ENCODE results near the gene MOG. TPM values are rescaled to one million over a fixed set of nuclear protein-coding genes. Genes with fewer than 3 reads are reported as not detected.
A peak's percentile ranks its signal among the peaks of the same experiment; 100 is the strongest.

MOG gene
- total and polyA plus RNA-seq, 2 experiments from 2014 or later, result 0.55 to 2.5 TPM

- TF ChIP-seq JUNB (IDR thresholded peaks at IDR 0.05; ENCODE audit: unreplicated experiment) (no peak), STAT1 (IDR thresholded peaks at IDR 0.05; ENCODE audit: unreplicated experiment) (no peak), POLR2AphosphoS5 (IDR thresholded peaks at IDR 0.05; ENCODE audit: low read depth) (no peak), ZNF114 (CRISPR knock-in tag; IDR thresholded peaks at IDR 0.05) (no peak), NANOG (IDR thresholded peaks at IDR 0.05; ENCODE audit: borderline replicate concordance) (no peak), ETS1 (IDR thresholded peaks at IDR 0.05) (no peak), CREB1 (CRISPR knock-in tag; IDR thresholded peaks at IDR 0.05; ENCODE audit: low read depth) (no peak), ZNF331 (CRISPR knock-in tag; IDR thresholded peaks at IDR 0.05; ENCODE audit: low read depth) (no peak), REST (IDR thresholded peaks at IDR 0.05; ENCODE audit: unreplicated experiment) (no peak), CTCF (conservative IDR thresholded peaks at IDR 0.05; ENCODE audit: low read depth in 2 of 2) (no peak), EZH2 (IDR thresholded peaks at IDR 0.05; ENCODE audit: low read depth, unreplicated experiment) (no peak), EZH2phosphoT487 (IDR thresholded peaks at IDR 0.05; ENCODE audit: unreplicated experiment) (no peak), ZNF462 (CRISPR knock-in tag; IDR thresholded peaks at IDR 0.05) (no peak)
- H3K27ac ChIP-seq (ENCODE audit: low read depth), result no peak within 1 kb of the TSS
- peaks cover 21% of the 10 kb centered on the region for H3K4me1 ChIP-seq (ENCODE audit: insufficient read depth)
These were observed 24.0 kb downstream of the MOG start, which contains the start of gene ZFP57 for GRCh38 chr6:29680904-29681303. Gene ZFP57, minus strand, starts transcription at chr6:29681152. Its CDS starts 4,149 bp downstream, at chr6:29677003.

More at GRCh38 chr6:29680904-29681303, 24.0 kb downstream of the MOG start, which contains the start of gene ZFP57:
- H3K4me1 Mint-ChIP-seq, result peaks cover 39% of the 10 kb centered on the region
- no peaks in the 10 kb centered on the region for H3K27me3 ChIP-seq (ENCODE audit: insufficient read depth)
- no peak within 1 kb of the TSS for H3K4me2 ChIP-seq
- no peak within 1 kb of the TSS for H3K4me3 Mint-ChIP-seq
- peaks cover 10% of the 10 kb centered on the region for H3K27me3 Mint-ChIP-seq (ENCODE audit: insufficient read depth, low read depth, poor library complexity)
- peaks cover 4% of the 10 kb centered on the region; the same call in 1 of the 3 replicates for H3K36me3 Mint-ChIP-seq (ENCODE audit: low read depth)
- peak within 1 kb of the TSS; percentile 44 for H2AFZ ChIP-seq
- H3K27ac Mint-ChIP-seq, result no peak within 1 kb of the TSS
- no peak for ATAC-seq
- DNase-seq (ENCODE audit: low spot score), result no peak
- H4K20me1 ChIP-seq (replicated peaks; ENCODE audit: insufficient read depth), result no peaks in the 10 kb centered on the region
- H3K9me3 Mint-ChIP-seq, result peaks cover 10% of the 10 kb centered on the region
- 0 out of 2 replicates have a peak, but pooled peaks cover 7% of the 10 kb centered on the region for H3F3A ChIP-seq (replicated peaks; ENCODE audit: low read depth)
- H3K79me2 ChIP-seq (replicated peaks; ENCODE audit: insufficient read depth), result no peaks in the 10 kb centered on the region
- no peak within 1 kb of the TSS for H3K4me3 ChIP-seq
- H3K36me3 ChIP-seq (ENCODE audit: insufficient read depth), result no peaks in the 10 kb centered on the region; the same call in 1 of the 2 replicates
- H3K9me2 ChIP-seq (ENCODE audit: insufficient read depth), result no peaks in the 10 kb centered on the region
